NCI-H460 (cell line): ENCODE data around the gene SMOC1. TPM values are rescaled to one million over a fixed set of nuclear protein-coding genes. Genes with fewer than 3 reads are reported as not detected.
A peak's percentile ranks its signal among the peaks of the same experiment; 100 is the strongest.

Source experiments
- DNase-seq: peaks from one replicate; pipeline ENCODE4 v3.0.0-alpha.2; 2016; ENCODE audit warnings: low read depth; ENCODE audit errors: extremely low read depth
- total RNA-seq: library from RNA; depleted of rRNA; stranded (reverse); fragments of >200 nt; shearing (Covaris generic); gene quantifications from 2 replicates; pipeline ENCODE4 v1.2.3, GENCODE V29; 2014

Gene SMOC1
- total RNA-seq, 1 experiment from 2014 or later = 70.6 TPM

DNA sequence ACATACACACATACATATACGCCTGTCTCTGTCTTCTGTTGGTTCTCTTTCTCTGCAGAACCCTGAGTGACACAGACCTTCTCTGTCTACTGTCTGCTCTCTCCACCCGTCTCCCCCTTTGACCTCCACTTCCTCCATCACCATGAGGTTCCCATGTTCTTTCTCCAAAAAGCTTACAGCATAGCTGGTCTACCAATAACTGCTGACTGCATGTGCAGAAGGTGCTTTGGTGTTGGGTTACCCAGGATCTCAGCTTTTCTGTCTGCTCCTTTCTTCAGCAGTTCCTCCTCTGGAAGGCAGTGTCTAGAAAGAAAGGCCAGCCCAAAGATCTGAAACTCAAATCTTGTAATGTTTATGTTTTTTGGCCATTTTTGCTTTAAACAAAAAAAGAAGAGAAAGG lies 125.6 kb downstream of the SMOC1 start:
- no peak for DNase-seq

DNA sequence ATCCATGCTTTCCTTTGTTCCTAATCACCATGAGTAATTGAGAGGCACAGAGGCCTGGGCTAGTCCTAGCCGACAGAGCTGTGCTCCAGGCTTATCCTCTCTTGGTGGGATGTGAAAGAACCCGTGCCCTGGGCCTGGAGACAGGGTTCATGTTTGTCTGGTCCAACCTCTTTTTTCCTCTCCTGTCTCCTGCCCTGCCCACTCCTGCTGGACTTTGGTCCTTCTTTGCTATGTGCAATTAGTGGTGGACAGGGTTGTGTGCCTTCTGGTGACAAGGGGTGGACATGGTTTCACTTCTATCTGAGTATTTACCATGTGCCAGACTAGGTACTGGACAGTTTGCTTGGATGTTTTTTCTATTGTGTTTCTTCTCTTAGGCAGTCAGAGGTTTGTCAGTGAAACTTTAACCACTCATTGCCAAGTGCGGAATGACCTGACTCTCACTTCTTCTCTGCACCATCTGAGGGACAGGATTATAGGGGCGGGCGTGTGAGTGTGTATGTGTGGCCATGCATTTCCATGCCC lies 126.1 kb downstream of the SMOC1 start:
- no peak for DNase-seq

DNA sequence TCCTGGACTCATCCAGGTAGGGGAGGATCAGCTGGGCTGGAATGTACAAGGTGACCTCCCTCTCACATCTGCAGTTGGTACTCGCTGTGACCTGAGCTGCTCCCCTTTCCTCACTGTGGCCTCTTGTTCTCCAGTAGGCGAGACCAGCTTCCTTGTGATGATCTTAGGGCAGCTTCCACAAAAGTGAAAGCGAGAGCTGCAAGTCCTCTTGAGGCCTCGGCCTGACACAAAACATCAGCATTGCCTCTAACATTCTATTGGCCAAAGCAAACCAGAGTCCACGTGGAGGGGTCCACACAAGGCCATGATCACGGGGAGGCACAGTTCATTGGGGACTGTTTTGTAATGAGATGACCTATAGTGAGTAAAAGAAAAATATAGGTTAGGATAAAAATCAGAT lies 127.5 kb downstream of the SMOC1 start:
- no peak for DNase-seq

DNA sequence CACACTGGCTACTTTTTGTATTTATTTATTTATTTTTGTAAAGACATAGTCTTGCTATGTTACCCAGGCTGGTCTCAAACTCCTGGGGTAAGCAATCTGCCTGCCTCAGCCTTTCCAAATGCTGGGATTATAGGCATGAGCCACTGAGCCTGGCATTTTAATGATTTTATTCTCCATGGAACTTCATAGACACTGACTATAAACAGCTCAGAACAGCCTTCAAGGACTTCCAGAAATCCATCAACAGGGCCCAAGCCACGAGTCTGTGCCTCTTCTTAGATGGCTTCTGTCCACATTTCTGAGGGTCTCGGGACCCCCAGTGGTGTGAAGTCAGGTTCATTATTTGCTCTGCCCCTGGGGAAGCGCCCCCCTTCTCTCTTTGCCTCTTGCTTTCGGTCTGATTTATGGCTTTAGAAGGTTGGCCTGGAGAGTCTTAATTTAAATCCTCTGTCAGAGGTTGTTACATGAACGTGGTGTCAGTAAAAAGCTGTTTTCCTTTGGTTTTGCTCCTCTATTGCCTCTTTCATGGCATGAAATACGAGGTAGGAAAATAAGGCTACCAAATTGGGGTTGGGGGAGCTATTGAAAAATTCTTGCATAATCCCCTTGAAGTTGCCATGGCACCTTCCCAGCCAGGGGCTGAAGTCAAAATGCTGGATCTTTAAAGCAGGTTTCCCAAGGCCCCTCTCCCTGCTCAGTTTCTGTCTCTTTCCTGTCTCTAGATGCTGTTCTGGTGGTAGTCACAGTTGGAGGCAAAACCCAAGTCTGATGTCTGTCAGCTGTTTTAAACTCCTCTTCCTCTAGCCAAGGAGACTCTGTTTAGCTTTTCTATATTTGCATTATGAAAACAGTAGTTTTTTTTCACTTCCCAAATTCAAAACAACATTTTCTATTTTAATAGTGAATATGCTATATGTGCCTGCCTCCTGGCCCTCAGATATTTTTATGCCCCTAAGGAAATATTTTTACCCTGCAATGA lies 129.4 kb downstream of the SMOC1 start:
- DNase-seq = no peak

DNA sequence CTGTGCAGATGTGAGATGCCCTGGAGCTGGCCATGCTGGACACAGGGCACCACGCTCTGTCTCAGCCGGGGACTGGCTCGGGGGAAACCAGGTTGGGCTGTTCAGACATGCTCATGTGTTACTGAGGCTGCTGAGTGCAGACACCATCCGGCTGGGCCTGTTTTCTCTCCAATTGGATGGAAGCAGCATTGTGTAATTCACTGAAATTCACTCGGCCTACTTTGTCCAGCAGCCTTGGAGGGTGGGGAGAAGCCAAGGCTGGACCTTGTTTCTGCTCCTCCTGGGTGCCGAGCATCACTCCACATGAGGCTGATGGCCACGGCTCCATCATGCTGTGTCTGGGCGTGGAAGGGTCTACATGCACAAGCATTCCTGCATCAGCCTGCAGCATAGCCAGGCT lies 130.7 kb downstream of the SMOC1 start:
- DNase-seq = no peak

DNA sequence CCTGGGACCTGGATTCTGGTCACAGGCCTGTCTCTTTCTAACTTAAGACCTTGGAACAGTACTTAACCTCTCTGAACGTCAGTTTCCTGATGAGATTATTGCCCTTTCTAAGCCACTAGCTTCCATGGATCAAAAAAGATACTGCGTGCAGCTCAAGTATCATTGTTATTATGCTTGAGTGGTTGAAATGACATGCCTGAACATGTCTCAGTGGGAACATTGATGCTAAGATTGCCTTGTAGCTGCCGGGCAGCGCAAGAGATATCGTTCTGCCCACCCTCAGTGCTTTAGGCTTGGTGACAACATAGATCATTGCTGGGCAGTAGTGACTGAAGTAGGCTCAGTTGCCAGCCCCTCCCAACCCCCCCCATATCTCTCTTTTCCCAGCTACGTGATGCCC lies 131.9 kb downstream of the SMOC1 start:
- no peak for DNase-seq

DNA sequence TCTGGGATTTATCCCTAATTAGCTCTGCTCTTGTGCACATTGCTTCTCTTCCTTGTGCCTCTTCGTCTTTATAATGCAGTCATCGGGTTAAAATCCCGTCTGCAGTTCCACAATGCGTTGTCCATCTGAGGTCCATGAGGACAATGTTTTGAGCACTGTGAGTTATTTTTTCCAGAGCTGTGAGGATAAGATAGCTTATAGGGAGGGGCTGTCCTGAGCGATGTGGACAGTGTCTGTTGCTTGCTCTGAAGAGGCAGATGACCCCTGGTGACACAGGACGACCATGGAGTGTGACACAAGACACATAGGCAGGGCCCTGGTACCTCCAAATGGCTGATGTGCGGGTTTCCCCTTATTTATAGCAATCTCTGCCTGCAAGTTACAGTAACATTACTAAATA lies 132.5 kb downstream of the SMOC1 start:
- no peak for DNase-seq

DNA sequence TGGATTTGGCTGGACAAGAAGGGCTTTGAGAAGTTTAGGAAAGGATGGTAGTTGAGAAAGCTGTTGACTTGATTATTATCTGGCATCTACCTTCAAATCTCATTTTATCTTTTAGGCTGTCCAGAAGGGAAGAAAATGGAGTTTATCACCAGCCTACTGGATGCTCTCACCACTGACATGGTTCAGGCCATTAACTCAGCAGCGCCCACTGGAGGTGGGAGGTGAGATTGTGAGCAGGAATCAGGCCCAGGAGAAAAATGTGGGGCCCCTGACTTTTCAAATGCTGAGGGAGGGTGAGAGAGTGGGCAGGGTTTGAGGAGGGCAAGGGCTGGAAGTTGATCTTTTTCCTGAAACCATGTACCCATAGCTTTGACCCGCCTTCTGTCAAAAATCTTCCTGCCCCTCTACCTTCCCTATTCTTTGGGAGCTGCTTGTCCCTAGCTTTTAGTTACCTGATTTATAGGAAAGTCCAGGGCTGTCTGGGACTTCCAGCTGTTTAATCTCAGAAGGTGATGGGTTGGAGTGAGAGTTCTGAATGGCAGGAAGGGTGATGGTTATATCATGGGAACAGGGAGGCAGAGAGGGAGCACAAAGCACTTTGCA lies 134.2 kb downstream of the SMOC1 start:
- DNase-seq = peak; percentile 56

DNA sequence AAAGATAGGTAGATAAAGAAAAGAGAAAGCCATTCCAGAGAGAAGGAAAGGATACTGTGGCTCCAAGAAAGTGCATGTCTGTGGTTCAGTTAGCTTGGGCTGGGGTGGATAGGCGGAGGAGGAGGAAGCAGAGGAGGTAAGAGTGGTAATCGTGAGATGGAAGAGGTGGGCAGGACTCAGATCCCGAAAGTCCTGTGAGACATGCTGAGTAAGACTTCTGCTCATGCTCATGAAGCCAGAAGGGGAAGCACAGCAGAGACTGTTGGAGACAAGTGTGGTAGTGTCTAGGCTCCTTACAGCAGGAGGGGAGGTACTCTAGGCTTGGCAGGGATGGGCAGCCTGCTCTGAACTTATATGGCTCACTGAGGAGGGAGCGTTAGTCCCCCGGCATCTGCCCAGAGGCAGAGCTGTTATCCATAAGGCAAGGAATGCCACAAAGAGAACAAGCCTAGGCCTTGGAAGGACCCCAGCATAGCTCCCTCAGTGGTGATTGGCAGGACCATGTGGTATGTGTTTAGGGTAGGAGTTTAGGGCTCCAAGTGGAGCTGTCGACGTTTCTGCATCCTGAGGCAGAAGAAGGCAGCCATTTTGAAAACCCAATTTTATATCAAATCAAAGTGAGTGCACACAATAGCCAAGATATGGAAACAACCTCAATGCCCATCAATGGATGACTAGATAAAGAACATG lies 135.3 kb downstream of the SMOC1 start:
- DNase-seq = no peak

DNA sequence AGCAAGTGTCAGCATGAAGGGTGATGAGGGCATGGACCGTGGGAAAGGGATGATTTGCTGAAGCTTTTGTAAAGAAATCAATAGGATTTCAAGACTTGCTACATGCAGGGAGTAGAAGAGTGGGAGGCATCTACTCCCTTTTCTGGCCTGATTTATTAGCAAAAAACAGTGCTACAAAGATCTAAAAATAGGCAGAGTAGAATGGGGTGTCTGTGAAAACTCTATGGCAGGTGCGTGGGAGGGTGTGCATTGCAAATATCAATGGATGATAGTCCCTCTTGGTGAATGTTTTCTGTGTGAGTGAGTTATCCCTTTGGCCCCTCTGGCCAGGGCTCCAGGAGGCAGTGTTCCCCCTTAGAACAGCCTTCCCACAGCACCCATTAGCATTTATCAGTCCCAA lies 139.0 kb downstream of the SMOC1 start:
- DNase-seq = no peak

DNA sequence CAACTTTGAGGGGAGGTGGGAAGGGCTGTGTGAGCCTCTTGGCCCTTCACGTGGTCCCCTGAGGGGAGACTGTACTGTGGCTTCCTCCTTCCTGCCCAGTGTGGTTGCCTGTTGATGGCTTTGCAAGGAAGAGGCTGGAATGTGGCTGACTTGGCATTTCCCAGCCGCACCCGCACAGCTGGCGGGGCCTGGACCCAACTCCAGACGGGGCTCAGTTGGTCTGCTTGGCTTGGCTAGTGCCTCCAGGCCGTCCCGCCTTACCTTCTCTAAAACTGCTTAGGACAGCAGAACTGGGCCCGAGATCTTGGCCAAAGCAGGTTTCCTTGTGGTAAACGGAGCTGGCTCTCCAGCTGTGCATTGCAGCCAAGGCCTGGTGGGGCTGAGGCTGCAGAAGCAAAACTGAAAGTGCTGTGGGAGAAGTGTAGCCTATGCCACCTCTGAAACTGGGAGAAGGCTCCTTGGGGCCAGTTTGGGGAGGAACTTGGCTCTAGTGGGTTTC lies 139.5 kb downstream of the SMOC1 start:
- no peak for DNase-seq

DNA sequence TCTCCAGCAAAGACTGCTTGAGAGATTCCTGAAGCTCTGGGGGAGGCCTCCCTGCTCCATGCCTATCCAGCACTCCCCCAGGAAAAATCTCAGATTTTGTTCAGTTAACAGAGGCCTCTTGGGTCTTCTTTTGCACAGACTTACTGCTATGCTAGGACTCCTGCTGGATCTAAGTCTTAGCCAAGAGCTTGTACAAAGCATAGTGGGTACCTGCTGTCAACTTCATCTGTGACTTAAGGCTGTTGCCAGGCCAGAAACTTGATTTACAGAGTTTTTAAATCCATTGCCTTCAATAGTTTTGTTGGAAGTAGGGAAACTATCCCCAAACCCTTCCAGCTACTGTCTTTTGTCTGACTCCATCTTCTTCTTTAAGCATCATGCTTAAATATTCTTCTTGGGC lies 140.5 kb downstream of the SMOC1 start:
- no peak for DNase-seq

DNA sequence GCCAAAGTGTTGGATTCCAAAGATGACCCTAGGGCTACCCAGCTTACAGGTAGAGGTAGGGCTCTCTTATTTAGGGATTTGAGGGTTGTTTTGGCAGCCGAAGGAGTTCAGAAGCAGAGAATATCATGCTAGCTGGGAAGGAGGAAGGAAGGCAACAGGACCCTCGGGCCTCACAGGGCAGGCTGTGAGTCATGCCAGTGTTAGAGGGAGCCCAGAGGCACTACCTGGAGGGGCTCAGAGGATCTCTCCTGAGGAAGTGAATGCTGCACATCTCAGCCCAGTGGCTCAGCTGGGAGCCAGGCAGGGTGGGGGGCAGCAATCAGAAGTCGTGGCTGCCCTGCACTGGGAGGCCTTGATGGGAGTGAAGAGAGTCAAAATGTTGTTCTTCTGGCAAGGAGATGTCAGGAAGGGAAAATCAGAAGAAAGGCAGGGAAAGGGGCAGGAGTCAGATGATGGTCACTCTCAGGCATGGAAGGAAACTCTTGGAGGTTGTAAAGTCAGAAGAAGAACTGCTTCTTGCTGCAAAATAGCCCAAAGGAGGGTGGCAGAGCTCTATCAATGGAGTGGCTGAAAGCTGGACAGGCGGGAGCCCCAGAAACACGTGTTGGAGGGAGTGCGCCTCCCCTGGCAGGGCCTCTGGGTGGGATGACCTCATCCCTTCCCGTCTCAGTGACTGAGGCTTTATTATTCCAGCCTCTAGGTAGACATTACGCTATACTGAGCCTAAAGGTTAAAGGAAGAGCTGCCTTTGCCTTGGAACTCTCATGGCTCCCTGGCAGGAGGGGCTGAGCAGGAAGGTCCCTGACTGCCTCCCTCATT lies 141.3 kb downstream of the SMOC1 start:
- no peak for DNase-seq

DNA sequence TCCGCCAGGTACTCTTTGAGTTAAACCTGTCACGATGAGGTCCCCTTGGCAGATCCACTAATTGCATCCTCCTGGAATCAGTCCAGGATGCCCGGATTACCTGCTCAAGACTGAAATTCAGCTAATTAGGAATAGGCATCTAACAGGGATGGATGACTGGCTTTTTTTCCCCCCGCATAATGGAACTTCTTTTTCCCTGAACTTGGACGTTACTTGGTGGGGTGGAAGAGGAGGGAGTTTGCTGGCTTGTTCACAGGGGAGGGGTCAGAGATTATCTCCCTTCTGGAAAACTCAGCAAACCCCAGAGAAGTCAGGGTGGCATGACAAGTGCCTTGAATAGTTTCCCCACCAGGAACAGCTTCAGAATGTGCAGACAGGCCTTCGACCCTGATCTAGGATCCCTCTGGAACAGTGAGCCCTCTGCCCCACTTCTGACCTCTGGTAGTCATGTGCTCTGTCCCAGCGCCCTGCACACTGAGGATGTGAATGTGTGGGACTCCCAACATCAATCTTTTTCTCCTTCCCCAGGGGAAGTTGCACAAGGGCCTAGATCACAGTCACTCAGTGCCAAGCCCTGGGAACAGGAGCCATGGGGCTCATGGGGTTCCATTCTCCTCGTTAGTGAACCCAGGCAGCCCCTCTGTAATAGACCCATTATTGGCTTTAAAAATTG lies 142.5 kb downstream of the SMOC1 start:
- no peak for DNase-seq

DNA sequence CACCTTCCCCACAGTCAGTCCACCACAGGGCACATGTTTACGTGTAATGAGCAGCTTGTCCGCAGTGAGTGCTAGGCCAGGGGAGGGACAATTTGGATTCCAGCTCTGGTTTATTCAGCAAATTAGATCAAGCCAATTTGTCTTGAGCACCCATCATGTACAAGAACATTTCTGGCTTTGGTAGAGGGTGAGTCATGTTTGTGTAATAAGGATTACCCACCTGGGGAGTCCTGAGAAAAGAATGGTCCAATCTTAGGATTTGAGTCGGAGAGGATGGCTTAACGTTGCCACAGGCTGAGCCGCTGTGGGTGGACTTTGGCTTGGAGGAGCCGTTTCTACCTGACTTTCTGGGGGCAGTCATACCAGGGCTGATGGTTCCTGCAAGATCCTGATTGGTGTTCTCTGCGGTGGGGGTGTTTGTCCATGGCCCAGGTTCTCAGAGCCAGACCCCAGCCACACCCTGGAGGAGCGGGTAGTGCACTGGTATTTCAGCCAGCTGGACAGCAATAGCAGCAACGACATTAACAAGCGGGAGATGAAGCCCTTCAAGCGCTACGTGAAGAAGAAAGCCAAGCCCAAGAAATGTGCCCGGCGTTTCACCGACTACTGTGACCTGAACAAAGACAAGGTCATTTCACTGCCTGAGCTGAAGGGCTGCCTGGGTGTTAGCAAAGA lies 143.7 kb downstream of the SMOC1 start:
- DNase-seq = no peak

DNA sequence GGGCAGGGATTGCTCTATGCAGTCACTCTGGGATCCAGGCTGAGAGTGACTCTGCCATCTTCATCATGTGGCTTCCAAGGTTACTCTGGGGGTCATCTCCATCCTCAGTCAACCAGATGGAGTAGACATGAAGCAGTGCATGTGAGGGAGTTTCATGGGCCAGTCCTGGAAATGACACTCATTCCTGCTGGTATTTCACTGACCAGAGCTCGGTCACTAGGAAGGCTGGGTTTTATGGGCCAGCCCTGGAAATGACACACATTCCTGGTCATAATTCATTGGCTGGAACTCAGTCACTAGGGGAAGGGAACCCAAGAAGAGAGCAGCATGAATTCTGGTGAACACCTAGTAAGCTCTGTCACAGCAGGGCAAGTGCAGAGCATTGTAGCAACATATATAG lies 144.7 kb downstream of the SMOC1 start:
- no peak for DNase-seq

DNA sequence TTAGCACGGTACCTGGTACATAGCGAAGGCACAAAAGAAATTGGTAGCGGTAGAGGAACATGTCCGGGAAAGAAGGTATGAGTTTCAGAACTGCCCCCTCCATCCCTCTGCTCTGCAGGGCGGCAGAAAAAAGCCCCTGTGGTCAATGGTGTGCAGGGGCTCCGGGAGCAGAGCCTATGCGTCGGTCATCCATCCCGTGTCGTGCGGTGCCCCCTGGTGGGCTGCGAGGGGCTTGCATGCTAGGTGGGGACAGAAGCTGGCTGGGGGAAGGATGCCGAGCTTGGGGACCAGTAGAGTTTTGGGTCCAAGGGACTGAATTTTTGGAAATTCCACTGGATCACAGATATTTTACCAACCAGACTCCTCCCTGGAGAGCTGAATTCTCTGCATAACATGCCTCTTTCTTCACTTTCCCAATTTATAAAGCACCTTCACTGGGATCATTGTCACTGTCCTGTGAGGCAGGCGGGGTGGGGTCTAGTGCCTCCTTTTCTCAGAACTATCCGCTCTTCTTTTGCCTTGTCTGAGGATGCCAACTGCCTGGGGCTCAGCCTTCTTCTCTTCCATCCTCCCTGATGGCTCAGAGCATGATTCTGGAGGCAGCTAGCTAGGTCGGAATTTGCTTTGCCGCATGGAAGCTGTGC lies 148.7 kb downstream of the SMOC1 start:
- DNase-seq = peak; percentile 69

DNA sequence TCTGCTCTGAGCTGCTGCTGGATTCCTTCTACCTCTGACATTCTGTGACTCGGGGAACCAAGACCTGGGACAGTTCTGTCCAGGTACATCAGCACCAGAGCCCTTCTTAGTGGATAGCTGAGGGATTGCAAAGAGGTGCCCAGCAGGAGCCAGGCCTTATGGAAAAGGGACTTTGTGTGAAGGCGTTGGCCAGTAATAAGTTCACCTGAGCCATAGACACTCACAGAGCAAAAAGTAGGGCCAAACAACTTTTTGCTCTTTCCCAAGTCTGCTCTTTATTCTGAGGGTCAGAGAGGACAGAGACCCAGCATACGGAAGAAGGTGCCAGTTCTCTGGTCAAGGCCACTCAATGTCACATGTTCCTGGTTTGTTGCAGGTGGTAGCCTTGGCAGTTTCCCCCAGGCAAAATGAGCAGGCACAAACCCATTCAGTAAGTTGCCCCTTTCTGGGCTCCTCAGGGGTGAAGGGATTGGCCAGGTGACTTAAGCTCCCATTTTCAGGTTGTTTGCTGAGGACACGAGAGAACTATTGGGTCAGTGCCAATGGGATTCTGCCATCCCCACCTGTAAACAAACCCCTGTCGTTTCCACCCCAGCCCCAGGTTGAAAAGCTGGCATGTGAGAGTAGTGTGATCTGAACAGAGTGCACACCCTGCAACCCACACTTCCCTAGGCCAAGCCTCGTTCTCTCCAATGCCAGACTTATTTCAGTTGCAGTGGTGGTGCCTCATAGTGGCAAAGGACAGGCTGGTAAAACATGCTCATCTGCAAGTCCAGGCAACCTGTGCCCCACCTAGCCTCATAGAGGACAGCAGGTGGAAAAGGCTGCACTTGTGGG lies 150.3 kb downstream of the SMOC1 start:
- DNase-seq = no peak
